ENCODE data around the gene OXSR1. TPM values are rescaled to one million over a fixed set of nuclear protein-coding genes. Genes with fewer than 3 reads are reported as not detected.

Gene OXSR1
- total and polyA plus RNA-seq, 10 of the 15 experiments (the other 5 are each of a cell fraction or from before 2014, with no cell fraction given): 12.4 to 54.6 (median 35.7) TPM

DNA sequence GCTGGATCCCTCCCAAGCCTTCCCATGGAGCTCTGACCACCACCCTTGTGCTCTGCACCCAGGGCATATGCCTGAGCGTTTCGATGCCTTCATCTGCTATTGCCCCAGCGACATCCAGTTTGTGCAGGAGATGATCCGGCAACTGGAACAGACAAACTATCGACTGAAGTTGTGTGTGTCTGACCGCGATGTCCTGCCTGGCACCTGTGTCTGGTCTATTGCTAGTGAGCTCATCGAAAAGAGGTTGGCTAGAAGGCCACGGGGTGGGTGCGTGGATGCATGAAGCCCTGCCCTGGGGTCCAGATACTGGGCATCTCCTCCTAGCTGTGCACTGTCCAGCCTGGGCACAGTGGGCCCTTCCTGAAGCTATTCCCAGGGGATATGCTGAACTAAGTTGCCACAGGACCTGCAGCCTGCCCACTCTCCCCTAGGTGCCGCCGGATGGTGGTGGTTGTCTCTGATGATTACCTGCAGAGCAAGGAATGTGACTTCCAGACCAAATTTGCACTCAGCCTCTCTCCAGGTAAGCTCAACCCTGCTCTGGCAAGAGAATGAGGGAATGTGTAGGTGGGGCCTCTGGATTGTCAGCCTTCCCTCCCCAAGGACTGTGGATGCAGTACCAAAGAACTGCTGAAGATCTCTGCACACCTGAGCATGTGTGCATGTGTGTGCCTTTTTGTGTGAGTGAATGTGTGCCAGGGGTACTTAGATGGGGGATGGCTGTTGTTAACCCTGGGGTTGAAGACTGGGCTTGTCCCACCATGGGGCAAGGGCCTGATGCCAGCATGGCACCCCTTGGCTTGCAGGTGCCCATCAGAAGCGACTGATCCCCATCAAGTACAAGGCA, 24.8 kb upstream of the OXSR1 start:
- Histone ChIP-seq H3K36me3 (ENCODE audit: control insufficient read depth in 2 of 2, insufficient read depth in 2 of 2, low read length in 1 of 2) (peaks cover 0 to 15% of the 10 kb centered on the region in 2 experiments; a peak in 1 of 4 replicates), H3K9me3 (replicated peaks; ENCODE audit: control insufficient read depth, insufficient read depth, low read length) (no peaks in the 10 kb centered on the region; the same call in 1 of the 3 replicates), H4K20me1 (ENCODE audit: control insufficient read depth, insufficient read depth) (no peaks in the 10 kb centered on the region), H3K79me2 (ENCODE audit: control insufficient read depth, insufficient read depth, low read length) (peaks cover 57% of the 10 kb centered on the region), H3K4me3 (peak overlapping the region; percentile 98; the same call in 1 of the 2 replicates), H2AFZ (ENCODE audit: control insufficient read depth, low read depth, low read length) (no peak overlapping the region), H3K4me1 (ENCODE audit: control insufficient read depth, insufficient read depth, low read length) (peaks cover 34% of the 10 kb centered on the region), H3K9ac (ENCODE audit: control insufficient read depth, insufficient read depth, low read length) (peak overlapping the region; percentile 10; the same call in 1 of the 2 replicates), H3K4me2 (ENCODE audit: control insufficient read depth, insufficient read depth) (peak overlapping the region; percentile 99), H3K27ac (ENCODE audit: control insufficient read depth, insufficient read depth) (no peak overlapping the region), H3K27me3 (replicated peaks in 1 of 2; ENCODE audit: control insufficient read depth in 2 of 2, insufficient read depth in 2 of 2, low read length in 1 of 2) (no peaks in the 10 kb centered on the region)
- no peak for FAIRE-seq
- RAD21 ChIA-PET (ENCODE audit: unreplicated experiment): interaction anchor here (1.0 to 5.0 kb wide), 4 partner anchors 24 to 141 kb away, joined by 3 to 62 read pairs (median 4); partner anchors contain the start of genes DLEC1, OXSR1 and SLC22A14
- CTCF ChIA-PET: interaction anchor here (0.6 to 8.2 kb wide), 8 partner anchors 10 to 206 kb away, joined by 3 to 74 read pairs (median 6); partner anchors contain the start of genes OXSR1 and XYLB
- intact Hi-C loops (cut with micrococcal nuclease; ENCODE audit: unreplicated experiment) (no loop called here), in situ Hi-C loops (cut with MboI) (no loop called here)
- WGBS (ENCODE audit: insufficient coverage, insufficient replicate concordance, low lambda C conversion rate, missing lambda C conversion rate): 99% methylated on average over 13 of the region's 13 CpGs
- SMC1A ChIA-PET (ENCODE audit: uncharacterized antibody, unreplicated experiment): interaction anchor here (1.1 to 8.2 kb wide), 7 partner anchors 14 to 93 kb away, joined by 3 to 92 read pairs (median 5); partner anchors contain the start of gene OXSR1
- BruUV-seq (replicated peaks): no TSS peak
- POLR2A ChIA-PET: interaction anchor here (0.5 to 8.8 kb wide), 6 partner anchors 14 to 127 kb away, joined by 3 to 146 read pairs (median 12); partner anchors contain the start of gene OXSR1
- ATAC-seq: no peak
- no peak for DNase-seq (ENCODE audit: low read depth, low spot score)
- TF ChIP-seq, protein P1, sequence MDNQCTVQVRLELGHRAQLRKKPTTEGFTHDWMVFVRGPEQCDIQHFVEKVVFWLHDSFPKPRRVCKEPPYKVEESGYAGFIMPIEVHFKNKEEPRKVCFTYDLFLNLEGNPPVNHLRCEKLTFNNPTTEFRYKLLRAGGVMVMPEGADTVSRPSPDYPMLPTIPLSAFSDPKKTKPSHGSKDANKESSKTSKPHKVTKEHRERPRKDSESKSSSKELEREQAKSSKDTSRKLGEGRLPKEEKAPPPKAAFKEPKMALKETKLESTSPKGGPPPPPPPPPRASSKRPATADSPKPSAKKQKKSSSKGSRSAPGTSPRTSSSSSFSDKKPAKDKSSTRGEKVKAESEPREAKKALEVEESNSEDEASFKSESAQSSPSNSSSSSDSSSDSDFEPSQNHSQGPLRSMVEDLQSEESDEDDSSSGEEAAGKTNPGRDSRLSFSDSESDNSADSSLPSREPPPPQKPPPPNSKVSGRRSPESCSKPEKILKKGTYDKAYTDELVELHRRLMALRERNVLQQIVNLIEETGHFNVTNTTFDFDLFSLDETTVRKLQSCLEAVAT (IDR thresholded peaks at IDR 0.05): peak; percentile 36; the same call in 1 of the 2 replicates
- TF ChIP-seq, protein P2, sequence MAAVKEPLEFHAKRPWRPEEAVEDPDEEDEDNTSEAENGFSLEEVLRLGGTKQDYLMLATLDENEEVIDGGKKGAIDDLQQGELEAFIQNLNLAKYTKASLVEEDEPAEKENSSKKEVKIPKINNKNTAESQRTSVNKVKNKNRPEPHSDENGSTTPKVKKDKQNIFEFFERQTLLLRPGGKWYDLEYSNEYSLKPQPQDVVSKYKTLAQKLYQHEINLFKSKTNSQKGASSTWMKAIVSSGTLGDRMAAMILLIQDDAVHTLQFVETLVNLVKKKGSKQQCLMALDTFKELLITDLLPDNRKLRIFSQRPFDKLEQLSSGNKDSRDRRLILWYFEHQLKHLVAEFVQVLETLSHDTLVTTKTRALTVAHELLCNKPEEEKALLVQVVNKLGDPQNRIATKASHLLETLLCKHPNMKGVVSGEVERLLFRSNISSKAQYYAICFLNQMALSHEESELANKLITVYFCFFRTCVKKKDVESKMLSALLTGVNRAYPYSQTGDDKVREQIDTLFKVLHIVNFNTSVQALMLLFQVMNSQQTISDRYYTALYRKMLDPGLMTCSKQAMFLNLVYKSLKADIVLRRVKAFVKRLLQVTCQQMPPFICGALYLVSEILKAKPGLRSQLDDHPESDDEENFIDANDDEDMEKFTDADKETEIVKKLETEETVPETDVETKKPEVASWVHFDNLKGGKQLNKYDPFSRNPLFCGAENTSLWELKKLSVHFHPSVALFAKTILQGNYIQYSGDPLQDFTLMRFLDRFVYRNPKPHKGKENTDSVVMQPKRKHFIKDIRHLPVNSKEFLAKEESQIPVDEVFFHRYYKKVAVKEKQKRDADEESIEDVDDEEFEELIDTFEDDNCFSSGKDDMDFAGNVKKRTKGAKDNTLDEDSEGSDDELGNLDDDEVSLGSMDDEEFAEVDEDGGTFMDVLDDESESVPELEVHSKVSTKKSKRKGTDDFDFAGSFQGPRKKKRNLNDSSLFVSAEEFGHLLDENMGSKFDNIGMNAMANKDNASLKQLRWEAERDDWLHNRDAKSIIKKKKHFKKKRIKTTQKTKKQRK (IDR thresholded peaks at IDR 0.05; ENCODE audit: low read depth, low read length): no peak
- TF ChIP-seq DPF2 (IDR thresholded peaks at IDR 0.05) (no peak), SUZ12 (IDR thresholded peaks at IDR 0.05; ENCODE audit: unreplicated experiment) (no peak), POLR2AphosphoS5 (IDR thresholded peaks at IDR 0.05; ENCODE audit: low read length) (no peak), SMARCA5 (IDR thresholded peaks at IDR 0.05) (no peak), TAF1 (IDR thresholded peaks at IDR 0.05; ENCODE audit: borderline replicate concordance, low read depth, low read length) (no peak)
- TF ChIP-seq, protein P3, sequence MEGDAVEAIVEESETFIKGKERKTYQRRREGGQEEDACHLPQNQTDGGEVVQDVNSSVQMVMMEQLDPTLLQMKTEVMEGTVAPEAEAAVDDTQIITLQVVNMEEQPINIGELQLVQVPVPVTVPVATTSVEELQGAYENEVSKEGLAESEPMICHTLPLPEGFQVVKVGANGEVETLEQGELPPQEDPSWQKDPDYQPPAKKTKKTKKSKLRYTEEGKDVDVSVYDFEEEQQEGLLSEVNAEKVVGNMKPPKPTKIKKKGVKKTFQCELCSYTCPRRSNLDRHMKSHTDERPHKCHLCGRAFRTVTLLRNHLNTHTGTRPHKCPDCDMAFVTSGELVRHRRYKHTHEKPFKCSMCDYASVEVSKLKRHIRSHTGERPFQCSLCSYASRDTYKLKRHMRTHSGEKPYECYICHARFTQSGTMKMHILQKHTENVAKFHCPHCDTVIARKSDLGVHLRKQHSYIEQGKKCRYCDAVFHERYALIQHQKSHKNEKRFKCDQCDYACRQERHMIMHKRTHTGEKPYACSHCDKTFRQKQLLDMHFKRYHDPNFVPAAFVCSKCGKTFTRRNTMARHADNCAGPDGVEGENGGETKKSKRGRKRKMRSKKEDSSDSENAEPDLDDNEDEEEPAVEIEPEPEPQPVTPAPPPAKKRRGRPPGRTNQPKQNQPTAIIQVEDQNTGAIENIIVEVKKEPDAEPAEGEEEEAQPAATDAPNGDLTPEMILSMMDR (IDR thresholded peaks at IDR 0.05 in 2 of 3, conservative IDR thresholded peaks at IDR 0.05 in 1 of 3; ENCODE audit: control insufficient read depth in 2 of 3, extremely low read depth in 1 of 3, insufficient read depth in 1 of 3, low read depth in 3 of 3, low read length in 3 of 3): peak in 1 of 3 experiments; percentile 12; a peak in 1 of 6 replicates
- TF ChIP-seq, protein P4, sequence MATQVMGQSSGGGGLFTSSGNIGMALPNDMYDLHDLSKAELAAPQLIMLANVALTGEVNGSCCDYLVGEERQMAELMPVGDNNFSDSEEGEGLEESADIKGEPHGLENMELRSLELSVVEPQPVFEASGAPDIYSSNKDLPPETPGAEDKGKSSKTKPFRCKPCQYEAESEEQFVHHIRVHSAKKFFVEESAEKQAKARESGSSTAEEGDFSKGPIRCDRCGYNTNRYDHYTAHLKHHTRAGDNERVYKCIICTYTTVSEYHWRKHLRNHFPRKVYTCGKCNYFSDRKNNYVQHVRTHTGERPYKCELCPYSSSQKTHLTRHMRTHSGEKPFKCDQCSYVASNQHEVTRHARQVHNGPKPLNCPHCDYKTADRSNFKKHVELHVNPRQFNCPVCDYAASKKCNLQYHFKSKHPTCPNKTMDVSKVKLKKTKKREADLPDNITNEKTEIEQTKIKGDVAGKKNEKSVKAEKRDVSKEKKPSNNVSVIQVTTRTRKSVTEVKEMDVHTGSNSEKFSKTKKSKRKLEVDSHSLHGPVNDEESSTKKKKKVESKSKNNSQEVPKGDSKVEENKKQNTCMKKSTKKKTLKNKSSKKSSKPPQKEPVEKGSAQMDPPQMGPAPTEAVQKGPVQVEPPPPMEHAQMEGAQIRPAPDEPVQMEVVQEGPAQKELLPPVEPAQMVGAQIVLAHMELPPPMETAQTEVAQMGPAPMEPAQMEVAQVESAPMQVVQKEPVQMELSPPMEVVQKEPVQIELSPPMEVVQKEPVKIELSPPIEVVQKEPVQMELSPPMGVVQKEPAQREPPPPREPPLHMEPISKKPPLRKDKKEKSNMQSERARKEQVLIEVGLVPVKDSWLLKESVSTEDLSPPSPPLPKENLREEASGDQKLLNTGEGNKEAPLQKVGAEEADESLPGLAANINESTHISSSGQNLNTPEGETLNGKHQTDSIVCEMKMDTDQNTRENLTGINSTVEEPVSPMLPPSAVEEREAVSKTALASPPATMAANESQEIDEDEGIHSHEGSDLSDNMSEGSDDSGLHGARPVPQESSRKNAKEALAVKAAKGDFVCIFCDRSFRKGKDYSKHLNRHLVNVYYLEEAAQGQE (IDR thresholded peaks at IDR 0.05; ENCODE audit: low read depth, low read length): no peak
- TF ChIP-seq, protein P5, sequence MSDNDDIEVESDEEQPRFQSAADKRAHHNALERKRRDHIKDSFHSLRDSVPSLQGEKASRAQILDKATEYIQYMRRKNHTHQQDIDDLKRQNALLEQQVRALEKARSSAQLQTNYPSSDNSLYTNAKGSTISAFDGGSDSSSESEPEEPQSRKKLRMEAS (IDR thresholded peaks at IDR 0.05; ENCODE audit: low read depth, low read length): no peak

Data from GM12878 (cell line).